ENCODE measurements around the gene ADRB2.

GRCh38 chr5:148785223-148785622 is 41.2 kb upstream of the ADRB2 start:
- TF ChIP-seq, protein P1, sequence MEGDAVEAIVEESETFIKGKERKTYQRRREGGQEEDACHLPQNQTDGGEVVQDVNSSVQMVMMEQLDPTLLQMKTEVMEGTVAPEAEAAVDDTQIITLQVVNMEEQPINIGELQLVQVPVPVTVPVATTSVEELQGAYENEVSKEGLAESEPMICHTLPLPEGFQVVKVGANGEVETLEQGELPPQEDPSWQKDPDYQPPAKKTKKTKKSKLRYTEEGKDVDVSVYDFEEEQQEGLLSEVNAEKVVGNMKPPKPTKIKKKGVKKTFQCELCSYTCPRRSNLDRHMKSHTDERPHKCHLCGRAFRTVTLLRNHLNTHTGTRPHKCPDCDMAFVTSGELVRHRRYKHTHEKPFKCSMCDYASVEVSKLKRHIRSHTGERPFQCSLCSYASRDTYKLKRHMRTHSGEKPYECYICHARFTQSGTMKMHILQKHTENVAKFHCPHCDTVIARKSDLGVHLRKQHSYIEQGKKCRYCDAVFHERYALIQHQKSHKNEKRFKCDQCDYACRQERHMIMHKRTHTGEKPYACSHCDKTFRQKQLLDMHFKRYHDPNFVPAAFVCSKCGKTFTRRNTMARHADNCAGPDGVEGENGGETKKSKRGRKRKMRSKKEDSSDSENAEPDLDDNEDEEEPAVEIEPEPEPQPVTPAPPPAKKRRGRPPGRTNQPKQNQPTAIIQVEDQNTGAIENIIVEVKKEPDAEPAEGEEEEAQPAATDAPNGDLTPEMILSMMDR (IDR thresholded peaks at IDR 0.05; ENCODE audit: insufficient read depth, low read length), result no peak
- TF ChIP-seq REST (IDR thresholded peaks at IDR 0.05; ENCODE audit: insufficient replicate concordance, low read depth) (no peak), POLR2AphosphoS5 (IDR thresholded peaks at IDR 0.05; ENCODE audit: low read depth) (no peak), SPI1 (IDR thresholded peaks at IDR 0.05; ENCODE audit: borderline replicate concordance, low read depth) (no peak)
